GM19023 (cell line): ENCODE measurements around the gene PCSK9.
"Not testable (repeated sequence)": the region's sequence is repeated elsewhere in the genome, so short reads cannot be mapped to it uniquely, and the experiment has no call there.

Source experiments
- ATAC-seq: cut with Tn5 transposase; IDR thresholded peaks from one replicate; pipeline ENCODE4 v1.9.1; 2021; ENCODE audit warnings: mild to moderate bottlenecking, moderate library complexity; ENCODE audit not compliant: unreplicated experiment

Gene PCSK9

GRCh38 chr1:55073187-55073916 is 34.0 kb downstream of the PCSK9 start:
- ATAC-seq: no peak

GRCh38 chr1:55074455-55074854 is 35.1 kb downstream of the PCSK9 start:
- no peak for ATAC-seq

- no peak for ATAC-seq
Observed at GRCh38 chr1:55076356-55076755, 37.0 kb downstream of the PCSK9 start.

GRCh38 chr1:55078470-55078869 is 39.1 kb downstream of the PCSK9 start:
- ATAC-seq: no peak

- no peak for ATAC-seq
Observed at GRCh38 chr1:55079651-55080050, 40.3 kb downstream of the PCSK9 start.

- ATAC-seq: no peak
Observed at GRCh38 chr1:55081188-55081904, 42.0 kb downstream of the PCSK9 start.

- ATAC-seq: no peak
Observed at GRCh38 chr1:55081905-55082296, 42.6 kb downstream of the PCSK9 start.

- ATAC-seq: no peak
Observed at GRCh38 chr1:55084257-55084656, 44.9 kb downstream of the PCSK9 start.

GRCh38 chr1:55087439-55087838 is 48.1 kb downstream of the PCSK9 start:
- no peak for ATAC-seq

GRCh38 chr1:55088413-55088812 is 49.1 kb downstream of the PCSK9 start:
- no peak for ATAC-seq

GRCh38 chr1:55089683-55090082 is 50.3 kb downstream of the PCSK9 start:
- ATAC-seq: no peak

GRCh38 chr1:55092475-55092874 is 53.1 kb downstream of the PCSK9 start:
- no peak for ATAC-seq

- ATAC-seq: no peak
Observed at GRCh38 chr1:55095095-55095494, 55.7 kb downstream of the PCSK9 start.

GRCh38 chr1:55103891-55104290 is 64.5 kb downstream of the PCSK9 start:
- no peak for ATAC-seq

- no peak for ATAC-seq
Observed at GRCh38 chr1:55107101-55107500, 67.8 kb downstream of the PCSK9 start.

GRCh38 chr1:55109005-55109404 is 69.7 kb downstream of the PCSK9 start:
- ATAC-seq: not testable (repeated sequence)
